ENCODE data around the gene PLCG2.
"Not testable (repeated sequence)": the region's sequence is repeated elsewhere in the genome, so short reads cannot be mapped to it uniquely, and the experiment has no call there.

The PLCG2 gene

DNA sequence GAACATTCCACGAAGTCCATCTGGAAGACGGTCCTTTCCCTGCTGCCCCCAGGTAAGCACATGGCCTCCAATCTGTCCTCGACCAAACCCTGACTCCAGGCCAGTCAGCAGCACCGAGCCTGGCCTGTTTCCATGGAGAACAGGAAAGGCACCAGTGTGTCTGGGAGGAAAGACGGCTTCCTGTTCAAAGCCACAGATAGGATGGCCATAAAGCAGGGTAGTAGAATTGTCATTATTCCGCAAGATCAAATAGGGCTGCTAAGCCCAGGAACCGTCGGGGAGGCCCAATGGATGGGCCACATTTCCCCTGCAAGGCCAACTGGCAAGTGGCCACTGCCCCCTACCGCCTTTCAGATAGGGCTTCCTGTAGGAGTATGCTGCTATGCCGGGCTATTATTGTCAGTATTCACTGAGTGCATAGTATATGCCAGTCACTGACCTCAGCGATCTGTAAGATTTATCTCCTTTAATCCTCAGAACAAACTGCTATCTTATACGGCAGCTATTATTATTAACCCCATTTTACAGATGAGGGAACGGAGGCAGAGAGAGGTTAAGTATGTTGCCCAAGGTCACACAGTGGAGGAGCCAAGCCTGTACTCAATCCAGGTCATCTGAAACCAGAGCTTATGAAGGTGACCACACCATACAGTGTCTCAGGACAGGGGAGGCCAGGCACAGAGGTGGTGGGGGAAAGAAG is 23.0 kb upstream of the PLCG2 start:
- DNase-seq, result no peak

DNA sequence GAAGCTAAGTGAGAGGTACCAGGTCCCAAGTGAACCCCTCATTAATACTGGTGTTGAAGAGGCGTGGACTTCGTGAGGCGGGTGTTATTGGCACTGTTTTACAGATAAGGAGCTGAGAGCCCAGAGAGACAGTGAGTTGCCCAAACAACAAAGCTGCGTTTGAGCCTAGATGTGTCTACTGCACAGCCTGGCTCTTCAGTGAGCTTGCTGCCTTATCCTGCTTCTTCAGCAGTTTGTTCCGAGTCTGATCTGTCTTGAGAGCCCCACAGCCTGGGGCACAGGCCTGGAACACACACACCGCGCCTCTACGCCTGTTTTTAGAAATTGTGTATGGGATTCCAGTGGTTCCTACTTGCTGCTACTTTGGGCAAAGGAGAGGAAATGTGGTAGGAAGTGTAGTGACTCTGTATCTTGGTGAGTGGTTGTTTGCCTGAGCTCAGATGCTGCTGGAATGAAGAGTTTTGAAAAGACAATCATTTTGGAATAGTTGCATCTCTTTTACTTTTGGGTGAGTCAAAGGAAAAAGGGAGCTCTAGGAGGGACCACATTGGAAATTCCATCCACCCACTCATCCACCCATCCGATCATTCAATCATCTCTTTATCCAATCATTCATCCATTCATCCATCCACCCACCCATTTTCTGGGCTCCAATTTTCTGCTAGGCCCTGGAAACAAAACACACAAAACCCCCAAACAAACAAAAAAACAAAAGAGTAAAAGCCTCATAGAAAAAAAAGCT is 22.3 kb upstream of the PLCG2 start:
- no peak for DNase-seq

DNA sequence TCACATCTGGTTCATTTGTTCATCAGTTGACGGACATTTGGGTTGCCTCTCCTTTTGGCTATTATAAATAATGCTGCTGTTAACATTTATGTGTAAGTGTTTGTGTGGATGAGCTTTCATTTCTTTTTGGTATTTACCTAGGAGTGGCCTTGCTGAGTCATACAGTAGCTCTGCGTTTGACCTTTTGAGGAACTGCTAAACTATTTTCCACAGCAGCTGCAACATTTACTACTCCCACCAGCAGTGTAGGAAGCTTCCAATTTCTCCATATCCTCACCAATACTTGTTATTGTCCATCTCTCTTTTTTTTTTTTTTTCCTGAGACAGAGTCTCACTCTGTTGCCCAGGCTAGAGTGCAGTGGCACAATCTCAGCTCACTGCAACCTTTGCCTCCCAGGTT is 20.7 kb upstream of the PLCG2 start:
- DNase-seq, result no peak

DNA sequence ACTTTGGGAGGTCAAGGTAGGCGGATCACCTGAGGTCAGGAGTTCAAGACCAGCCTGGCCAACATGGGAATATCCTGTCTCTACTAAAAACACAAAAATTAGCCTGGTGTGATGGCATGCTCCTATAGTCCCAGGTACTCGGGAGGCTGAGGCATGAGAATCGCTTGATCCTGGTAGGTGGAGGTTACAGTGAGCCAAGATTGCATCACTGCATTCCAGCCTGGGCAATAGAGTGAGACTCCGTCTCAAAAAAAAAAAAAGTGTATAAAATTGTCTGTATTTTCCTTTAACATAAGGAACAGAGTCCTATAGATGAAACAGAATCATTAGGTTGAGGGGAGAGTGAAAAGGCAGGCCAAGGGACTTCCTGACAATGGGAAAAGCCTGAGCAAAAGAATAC is 16.8 kb upstream of the PLCG2 start:
- not testable (repeated sequence) for DNase-seq

DNA sequence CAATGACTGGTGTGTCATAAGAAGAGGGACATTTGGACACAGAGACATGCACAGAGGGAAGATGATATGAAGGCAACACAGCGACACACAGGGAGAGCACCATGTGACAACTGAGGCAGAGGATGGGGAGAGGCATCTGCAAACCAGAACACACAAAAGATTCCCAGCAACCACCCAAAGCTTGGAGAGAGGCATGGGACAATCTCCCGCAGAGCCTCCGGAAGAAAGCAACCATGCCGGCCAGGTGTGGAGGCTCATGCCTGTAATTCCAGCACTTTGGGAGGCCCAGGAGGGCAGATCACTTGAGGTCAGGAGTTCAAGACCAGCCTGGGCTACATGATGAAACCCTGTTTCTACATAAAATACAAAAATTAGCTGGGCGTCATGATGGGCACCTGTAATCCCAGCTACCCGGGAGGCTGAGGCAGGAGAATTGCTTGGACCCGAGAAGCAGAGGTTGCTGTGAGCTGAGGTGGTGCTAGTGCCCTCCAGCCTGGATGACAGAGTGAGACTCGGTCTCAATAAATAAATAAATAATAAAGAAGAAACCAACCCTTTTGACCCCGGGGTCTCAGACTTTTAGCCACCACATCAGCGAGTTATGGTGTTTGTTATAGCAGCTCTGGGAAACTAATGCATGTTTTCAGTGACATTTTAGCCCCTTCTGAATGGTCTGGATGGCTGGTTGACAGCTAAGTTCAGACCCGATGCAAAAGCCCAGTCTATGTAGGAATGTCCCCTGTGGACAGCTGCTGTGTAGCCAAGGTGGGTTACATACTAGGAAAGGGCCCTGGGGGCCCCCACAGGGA is 13.8 kb upstream of the PLCG2 start:
- DNase-seq, result no peak

DNA sequence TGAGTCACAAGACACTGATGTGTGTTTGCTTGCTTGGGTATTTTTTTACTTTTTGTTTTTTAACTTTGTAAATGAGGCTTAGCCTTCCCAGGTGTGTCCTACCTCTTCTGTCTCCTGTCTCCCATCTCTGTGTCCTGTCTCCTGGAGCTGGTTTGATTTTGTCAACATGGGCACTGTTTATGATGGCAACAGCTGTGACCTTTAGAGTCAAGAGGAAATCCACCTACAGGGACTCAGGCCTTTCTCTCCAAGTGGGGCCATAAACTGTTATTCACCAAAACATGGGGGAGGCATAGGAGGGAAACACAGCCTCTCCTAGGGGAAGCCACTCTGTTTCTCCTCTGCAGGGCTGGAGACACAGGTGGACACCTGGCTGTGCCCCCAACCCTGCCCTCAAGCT is 13.1 kb upstream of the PLCG2 start:
- DNase-seq, result no peak

DNA sequence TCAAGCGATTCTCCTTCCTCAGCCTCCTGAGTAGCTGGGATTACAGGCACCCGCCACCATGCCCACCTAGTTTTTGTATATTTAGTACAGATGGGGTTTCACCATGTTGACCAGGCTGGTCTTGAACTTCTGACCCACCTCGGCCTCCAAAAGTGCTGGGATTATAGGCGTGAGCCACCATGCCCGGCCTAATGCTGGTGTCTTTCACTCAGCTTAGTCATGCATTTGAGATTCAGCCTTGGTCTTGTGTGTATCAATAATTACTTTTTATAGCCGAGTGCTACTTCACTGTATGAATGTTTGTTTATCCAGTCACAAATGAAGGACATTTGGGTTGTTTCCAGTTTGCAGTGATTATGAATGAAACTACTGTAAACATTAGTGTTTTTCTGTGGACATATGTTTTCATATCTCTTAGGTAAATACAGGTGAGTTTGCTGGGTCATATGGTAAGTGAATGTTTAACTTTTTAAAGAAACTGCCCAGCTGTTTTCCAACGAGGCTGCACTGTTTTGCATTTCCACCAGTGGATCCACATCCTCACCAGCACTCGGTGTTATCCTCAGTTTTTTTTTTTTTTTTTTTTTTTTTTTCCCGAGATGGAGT is 11.0 kb upstream of the PLCG2 start:
- no peak for DNase-seq

DNA sequence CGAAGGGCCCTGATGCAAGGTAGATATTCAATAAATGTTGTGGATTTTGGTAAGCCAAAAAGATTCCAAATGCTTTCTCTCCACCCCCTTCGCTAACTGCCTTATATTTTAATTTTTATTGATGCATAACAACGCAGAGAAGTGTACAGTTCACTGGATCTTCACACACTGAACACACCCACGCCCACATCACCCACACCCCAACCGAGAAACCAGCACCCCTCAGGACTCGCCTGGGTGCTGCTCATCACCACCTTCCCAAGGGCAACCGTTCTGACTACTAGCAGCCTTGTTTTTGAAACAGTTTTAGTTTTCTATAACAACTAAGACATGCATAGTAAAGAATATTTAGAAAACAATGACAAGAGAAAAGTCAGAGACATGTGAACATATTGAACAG is 9.1 kb upstream of the PLCG2 start:
- no peak for DNase-seq

DNA sequence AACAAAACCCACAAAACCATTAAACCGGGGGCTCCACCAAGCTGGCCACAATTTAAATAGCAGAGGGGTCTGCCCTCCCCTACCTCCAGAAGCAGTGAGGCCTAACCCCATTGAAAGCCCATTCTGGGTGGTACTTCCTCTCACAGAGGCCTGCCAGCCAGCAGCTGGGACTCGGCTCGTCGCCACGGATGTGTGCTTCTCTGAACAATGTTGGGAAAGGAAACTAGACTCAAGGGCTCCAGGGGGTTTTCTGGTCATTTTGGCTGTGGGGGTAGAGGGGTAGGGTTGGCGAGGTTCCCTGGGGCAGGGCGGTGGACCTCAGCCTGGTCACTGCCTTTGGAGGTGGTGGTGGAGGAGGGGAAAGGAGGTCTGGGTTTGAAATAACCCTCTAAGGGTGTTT is 4.7 kb upstream of the PLCG2 start:
- DNase-seq, result no peak

DNA sequence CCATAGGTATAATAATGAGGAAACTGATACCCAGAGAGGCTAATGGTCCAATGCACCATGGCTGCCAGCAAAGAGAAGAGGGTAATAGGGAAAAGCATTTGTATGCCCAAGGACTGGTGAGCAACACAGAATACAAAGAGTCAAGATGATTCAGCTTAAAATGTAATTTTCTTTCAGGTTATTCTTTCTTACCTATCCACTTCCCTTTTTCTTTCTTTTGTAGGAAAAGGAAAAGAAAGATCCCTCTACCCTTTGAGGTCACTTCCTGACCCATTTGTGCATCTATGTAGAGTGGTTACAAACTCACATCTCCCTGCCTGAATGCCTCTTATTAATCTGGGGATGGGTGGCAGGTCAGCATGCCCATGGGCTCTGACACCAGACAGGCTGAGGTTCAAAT is 3.5 kb upstream of the PLCG2 start:
- no peak for DNase-seq

DNA sequence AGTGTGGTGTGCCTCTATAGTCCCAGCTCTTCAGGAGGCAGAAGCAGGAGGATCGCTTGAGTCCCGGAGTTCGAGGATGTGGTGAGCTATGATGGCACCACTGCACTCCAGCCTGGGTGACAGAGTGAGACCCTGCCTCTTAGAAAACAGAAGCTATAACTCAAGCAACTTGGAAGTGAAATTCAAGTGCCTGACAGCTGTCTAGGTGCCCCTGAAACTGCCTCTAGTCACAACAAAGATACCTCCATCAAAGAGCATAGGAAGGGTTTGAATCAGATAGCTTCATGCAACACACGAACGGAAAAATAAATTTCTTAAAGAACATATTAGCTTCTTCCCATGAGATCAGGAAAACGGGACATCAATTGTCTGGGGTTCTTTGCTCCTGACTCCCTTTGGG is 860 bp upstream of the PLCG2 start:
- no peak for DNase-seq

DNA sequence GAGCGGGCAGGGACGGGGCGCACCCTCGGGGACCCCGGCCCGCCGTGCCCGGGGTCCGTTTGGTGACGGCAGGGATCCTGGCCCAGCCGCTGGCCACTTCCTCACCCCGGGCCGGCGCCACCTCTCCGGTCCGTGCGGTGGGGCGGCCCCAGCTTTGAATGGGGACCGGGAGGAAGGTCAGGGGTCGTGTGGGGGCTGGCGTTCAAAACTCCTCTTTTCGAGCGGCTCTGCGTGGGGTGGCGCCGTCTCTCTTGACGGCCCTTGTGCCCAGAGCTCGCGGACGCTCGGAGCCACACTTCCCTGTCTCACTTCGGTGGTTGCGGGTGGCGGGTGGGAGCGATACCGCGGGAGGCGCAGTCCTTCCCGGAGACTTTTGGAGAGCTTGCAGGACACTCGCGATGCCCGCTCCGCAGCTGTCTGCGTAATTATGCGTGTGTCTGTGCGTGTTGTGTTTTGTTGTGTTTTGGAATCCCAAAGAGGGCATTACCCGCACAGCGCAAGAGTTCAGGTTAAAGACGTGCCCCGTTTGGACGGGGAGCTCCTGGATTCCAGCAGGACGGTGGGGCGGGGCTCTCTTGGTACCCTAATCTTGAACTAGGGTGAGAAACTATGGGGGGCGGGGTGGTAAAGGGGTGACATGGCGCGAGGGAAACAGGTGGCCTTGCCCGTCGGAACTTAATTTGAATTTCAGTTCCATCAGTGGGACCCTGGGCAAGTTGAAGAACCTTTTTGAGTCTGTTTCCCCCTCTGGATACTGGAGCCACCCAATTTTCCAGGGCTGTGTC is 637 bp downstream of the PLCG2 start:
- no peak for DNase-seq

DNA sequence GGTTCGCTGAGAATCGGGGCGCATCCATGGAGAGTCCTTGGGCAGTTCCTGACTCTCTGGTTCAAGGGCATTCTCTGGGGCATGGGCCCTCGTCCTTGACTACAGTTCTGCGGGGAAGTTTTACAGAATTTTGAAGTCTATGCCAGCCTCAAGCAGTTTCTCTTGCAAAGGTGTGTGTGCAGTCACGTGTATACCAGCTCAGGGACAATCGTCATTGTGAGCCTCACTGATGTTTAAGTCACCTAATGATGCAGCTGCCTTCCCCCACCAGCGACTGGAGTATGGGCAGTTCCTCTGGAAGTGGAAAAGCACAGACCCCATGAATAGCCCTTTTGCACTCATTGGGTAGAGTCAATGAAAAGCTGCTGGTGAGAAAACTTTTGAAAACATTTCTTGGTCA is 1.3 kb downstream of the PLCG2 start:
- no peak for DNase-seq

DNA sequence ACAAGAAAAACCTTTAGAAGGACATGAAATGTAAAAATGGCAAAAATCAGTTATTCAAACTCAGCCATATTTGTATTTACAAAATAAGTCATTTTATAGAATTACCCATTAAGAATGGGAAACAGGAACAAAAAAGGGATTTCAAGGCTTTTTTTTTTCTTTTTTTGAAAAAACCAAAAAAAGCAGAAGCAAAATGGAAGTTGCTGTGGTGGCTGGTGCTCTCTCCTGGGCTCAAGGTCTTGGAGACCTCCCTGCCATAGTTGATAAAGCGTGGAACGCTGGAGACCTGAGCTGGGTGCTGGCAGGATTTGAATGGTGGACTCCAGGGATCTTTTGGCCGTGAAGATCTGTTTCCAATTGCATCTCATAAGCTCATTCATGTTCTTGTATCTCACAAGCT is 3.1 kb downstream of the PLCG2 start:
- DNase-seq, result no peak

DNA sequence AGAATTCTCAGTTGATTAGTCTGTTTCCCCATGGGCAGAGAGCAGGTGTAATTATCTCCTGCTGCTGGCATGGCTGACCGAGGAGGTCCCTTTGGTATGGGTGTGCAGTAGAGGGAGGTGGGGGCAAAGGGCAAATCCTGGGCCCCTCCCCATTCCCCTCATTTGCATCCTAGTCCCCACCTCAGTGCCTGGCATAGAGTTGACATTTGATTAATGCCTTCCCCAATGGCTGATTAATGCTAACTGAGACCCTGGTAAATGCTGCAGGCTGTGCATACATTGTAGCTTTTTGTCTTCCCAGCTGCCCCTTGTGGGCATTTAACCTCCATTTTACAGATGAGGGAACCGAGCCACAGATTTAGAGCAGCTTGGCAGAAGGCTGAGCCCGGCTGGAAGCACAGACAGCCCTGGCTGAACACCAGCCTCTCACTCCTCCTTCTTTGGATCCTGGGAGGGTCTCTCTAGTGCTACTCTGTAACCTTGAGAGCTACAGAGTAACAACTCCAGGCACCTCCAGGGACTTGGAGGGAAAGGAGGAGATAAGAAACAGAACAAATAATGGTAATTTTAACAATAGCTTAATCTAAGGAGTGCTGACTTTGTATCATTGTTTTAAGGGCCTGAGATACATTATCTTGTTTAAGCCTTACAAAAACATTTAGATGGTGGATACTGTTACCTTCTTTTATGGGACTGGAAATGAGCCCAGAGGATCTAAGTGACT is 5.1 kb downstream of the PLCG2 start:
- DNase-seq, result no peak

DNA sequence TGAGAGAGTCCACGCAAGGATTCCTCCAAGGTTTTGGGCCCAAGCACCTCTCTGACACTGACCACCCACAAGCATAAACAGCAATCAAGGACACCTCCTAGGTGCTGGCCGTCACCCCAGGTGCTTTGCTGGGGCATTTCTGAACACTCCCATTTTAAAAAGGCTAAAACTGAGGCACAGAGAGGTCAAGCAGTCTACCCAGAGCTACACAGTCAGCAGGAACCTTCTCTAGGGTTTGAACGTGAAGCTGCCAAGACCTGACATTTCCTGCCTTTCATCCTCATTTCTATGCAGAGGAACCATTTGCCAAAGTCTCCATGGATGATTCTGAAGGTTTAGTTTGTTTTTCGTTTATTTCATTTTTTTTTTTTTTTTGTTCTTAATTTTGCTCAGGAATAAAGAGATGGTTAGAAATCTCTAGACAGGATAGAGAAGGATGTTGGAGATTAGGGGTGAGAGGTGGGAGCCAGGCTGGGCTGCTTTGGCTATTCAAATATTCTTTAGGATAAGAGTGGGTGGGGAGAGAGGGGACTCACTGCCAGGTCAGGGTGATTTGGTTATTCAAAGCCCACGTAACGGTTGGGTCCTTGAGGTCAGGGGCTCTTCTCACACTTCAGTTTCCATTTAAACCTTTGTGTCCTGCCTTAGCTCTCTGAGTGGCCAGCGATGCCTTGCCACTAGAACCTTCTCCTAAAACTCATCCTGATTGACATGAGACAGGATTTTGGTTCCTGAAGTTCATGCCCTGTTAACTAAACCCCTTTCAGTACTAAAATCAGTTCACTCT is 6.2 kb downstream of the PLCG2 start:
- DNase-seq, result no peak

DNA sequence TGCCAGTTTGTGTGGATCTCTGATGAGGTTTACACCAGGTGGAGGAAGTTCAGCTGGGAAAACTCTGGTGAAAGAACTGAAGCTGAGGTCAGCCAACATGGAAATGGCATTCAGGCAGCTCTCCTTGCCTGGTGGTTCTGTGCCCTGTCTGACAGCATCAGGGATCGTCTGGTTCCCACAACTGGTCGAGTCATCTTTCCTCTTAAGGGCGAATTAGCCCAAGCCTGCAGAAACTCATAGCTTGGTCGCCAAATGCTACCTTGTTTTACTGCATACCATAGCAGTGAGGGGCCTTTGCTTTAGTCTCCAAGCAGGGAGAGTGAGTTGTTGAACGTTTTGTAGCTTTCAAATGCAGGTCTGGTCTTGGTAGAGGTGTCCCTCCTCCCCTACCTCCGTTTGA is 7.2 kb downstream of the PLCG2 start:
- DNase-seq, result no peak

DNA sequence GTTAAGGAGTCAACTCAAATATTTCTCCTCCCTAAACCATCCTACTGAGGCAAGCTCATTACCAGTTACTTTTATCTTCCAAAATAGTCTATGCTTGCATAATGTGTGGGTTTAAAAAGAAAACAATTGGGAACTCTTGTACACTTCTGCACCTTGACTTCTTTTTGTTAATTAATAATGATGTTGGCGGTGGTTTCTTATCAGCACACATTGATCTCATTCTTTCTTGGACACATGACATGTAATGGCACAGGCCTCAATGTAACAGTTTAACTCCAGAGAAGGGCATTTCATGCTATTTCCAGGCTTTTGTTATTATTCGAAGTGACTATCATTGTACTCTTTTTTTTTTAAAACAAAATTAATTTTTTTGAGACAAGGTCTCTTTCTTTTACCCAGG is 7.8 kb downstream of the PLCG2 start:
- DNase-seq, result no peak

DNA sequence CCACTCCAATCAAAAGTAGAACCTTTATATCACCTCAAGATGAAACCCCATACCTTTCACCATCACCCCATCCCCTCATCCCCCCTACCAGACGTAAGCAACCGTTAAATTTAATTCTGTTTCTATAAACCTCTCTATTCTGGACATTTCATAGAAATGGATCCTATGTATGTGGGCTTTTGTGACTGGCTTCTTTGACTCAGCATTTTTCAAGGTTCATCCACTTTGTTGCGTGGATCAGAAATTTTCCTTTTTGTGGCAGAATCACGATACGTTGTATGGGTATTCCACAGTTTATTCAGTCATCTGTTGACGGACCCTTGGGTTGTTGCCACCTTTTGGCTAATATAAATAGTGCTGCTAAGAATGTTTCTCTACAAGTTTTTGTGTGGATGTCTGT is 8.6 kb downstream of the PLCG2 start:
- DNase-seq, result no peak

DNA sequence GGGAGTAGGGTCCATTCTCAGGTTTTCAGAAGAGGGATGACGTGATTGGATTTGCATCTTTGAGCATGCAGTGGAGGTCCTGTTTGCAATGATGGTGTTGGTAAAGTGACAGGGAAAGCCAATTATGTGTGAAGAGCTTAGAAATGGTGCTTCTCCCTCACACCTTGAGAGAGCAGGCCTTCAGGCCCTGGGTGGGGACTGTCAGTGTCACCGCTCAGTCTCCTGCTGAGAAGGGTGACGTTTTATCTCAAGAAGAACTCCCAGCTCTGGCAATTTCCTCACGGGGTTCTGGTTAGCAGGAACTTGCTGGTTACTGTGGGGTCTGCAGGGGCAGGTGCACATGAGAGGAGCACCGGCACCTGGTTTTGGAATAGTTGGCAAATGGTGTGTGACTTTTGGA is 11.2 kb downstream of the PLCG2 start:
- DNase-seq, result no peak

DNA sequence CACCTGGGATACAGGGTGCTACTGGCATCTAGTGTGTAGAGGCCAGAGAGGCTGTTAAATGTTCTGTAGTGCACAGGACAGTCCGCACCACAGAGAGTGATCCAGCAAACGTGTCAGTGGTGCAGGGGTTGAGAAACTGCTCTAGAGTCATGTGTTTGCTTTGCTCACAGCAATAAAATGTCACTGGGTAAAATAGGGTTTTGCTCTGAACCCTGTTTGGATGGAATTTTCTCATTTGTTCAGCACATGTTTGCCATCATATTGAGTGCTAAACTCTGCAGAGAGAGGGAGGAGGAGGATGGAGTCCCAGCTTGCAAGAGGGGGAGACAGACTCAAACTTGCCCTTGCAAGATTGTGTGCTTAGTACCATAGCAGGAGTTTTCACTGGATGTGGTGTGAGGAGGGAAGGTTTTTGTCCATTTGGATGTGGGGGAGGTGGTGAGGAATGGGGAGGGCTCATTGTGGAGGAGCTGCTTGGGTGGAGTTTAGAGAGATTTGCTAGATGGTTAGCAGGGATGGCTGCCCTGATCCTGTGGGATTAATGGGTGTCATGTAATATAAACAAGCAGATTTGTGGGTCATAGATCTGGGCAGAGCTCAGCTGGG is 11.8 kb downstream of the PLCG2 start:
- DNase-seq, result no peak

Data from NCI-H2171 (cell line).